GM12878 (cell line): ENCODE data around the gene DNMT3B. TPM values are rescaled to one million over a fixed set of nuclear protein-coding genes. Genes with fewer than 3 reads are reported as not detected.
A peak's percentile ranks its signal among the peaks of the same experiment; 100 is the strongest.

Experiments
- BACH1 ChIP-seq: fragments of 450-650 bp; IDR thresholded peaks from 2 replicates; pipeline ENCODE4 v1.6.1; 2017; ENCODE audit warnings: mild to moderate bottlenecking, borderline replicate concordance
- BMI1 ChIP-seq: fragments of 450-650 bp; IDR thresholded peaks from 2 replicates; pipeline ENCODE4 v1.6.1; 2016; ENCODE audit warnings: mild to moderate bottlenecking, moderate library complexity, borderline replicate concordance
- CBX3 ChIP-seq: fragments of 200-600 bp; sonication (generic); IDR thresholded peaks from 2 replicates; pipeline ENCODE4 v1.6.1; 2016; ENCODE audit warnings: low read depth, borderline replicate concordance
- CHD1 ChIP-seq: IDR thresholded peaks from 2 replicates; pipeline ENCODE4 v1.6.1; 2012; ENCODE audit warnings: low read depth, low read length, improper control_type of control experiment
- CTCF ChIP-seq, 3 experiments: IDR thresholded peaks in 2 of 3; conservative IDR thresholded peaks in 1 of 3; 2 replicates each; pipeline ENCODE4 v1.5.1; 2011; ENCODE audit warnings: low read depth in 3 of 3, low read length in 3 of 3, mild to moderate bottlenecking in 3 of 3, control low read depth in 2 of 3, moderate library complexity in 2 of 3, inconsistent platforms in 1 of 3, mixed read lengths in 1 of 3; ENCODE audit not compliant: control insufficient read depth in 2 of 3, insufficient read depth in 1 of 3; ENCODE audit errors: extremely low read depth in 1 of 3
- ELK1 ChIP-seq: IDR thresholded peaks from 2 replicates; pipeline ENCODE4 v1.6.1; 2012; ENCODE audit warnings: low read depth, low read length, improper control_type of control experiment
- ETV6 ChIP-seq, 2 experiments: fragments of 450-650 bp in 1 of 2; IDR thresholded peaks in 1 of 2; conservative IDR thresholded peaks in 1 of 2; 2 replicates each; pipeline ENCODE4 v1.6.1; 2014; ENCODE audit warnings: antibody characterized with exemption in 1 of 2, borderline replicate concordance in 1 of 2, low read depth in 1 of 2, mild to moderate bottlenecking in 1 of 2, moderate library complexity in 1 of 2
- FOXK2 ChIP-seq: fragments of 450-650 bp; IDR thresholded peaks from 2 replicates; pipeline ENCODE4 v1.6.1; 2017; ENCODE audit warnings: mild to moderate bottlenecking, moderate library complexity
- GATAD2B ChIP-seq: fragments of 450-650 bp; conservative IDR thresholded peaks from 2 replicates; pipeline ENCODE4 v1.6.1; 2017; ENCODE audit warnings: low read depth, mild to moderate bottlenecking, moderate library complexity
- HDGF ChIP-seq: fragments of 450-650 bp; IDR thresholded peaks from 2 replicates; pipeline ENCODE4 v1.6.1; 2016; ENCODE audit warnings: antibody characterized with exemption
- IRF4 ChIP-seq: IDR thresholded peaks from 2 replicates; pipeline ENCODE4 v1.6.1; 2011; ENCODE audit warnings: low read depth, low read length
- JUND ChIP-seq: IDR thresholded peaks from 2 replicates; pipeline ENCODE4 v1.6.1; 2012; ENCODE audit warnings: low read depth, mild to moderate bottlenecking, low read length, improper control_type of control experiment, moderate library complexity
- KAT2A ChIP-seq: conservative IDR thresholded peaks from 2 replicates; pipeline ENCODE4 v1.6.1; 2011; ENCODE audit warnings: low read depth, low read length; ENCODE audit not compliant: control insufficient read depth
- LARP7 ChIP-seq: fragments of 450-650 bp; IDR thresholded peaks from 2 replicates; pipeline ENCODE4 v1.6.1; 2017; ENCODE audit warnings: mild to moderate bottlenecking
- MXI1 ChIP-seq: fragments of 150-350 bp; IDR thresholded peaks from 2 replicates; pipeline ENCODE4 v1.6.1; 2011; ENCODE audit warnings: low read depth, mild to moderate bottlenecking, inconsistent platforms, low read length, improper control_type of control experiment
- MYB ChIP-seq: fragments of 150-350 bp; IDR thresholded peaks from 2 replicates; pipeline ENCODE4 v1.6.1; 2014; ENCODE audit warnings: mild to moderate bottlenecking, low read depth, low read length, borderline replicate concordance
- NR2F1 ChIP-seq: fragments of 450-650 bp; conservative IDR thresholded peaks from 2 replicates; pipeline ENCODE4 v1.6.1; 2017; ENCODE audit warnings: mild to moderate bottlenecking
- RUNX3 ChIP-seq: IDR thresholded peaks from 2 replicates; pipeline ENCODE4 v1.6.1; 2012; ENCODE audit warnings: low read length, inconsistent platforms
- TCF12 ChIP-seq: IDR thresholded peaks from 2 replicates; pipeline ENCODE4 v1.6.1; 2011; ENCODE audit warnings: low read depth, mild to moderate bottlenecking, low read length
- TCF3 ChIP-seq: IDR thresholded peaks from 2 replicates; pipeline ENCODE4 v1.6.1; 2012; ENCODE audit warnings: low read depth, mild to moderate bottlenecking, low read length, borderline replicate concordance; ENCODE audit not compliant: insufficient read depth
- USF1 ChIP-seq: IDR thresholded peaks from 2 replicates; pipeline ENCODE4 v1.6.1; 2011; ENCODE audit warnings: borderline replicate concordance, low read depth, mild to moderate bottlenecking, moderate library complexity, mixed read lengths, low read length; ENCODE audit not compliant: insufficient read depth; ENCODE audit errors: extremely low read length
- ZBTB40 ChIP-seq: fragments of 450-650 bp; IDR thresholded peaks from 2 replicates; pipeline ENCODE4 v1.6.1; 2016; ENCODE audit warnings: mild to moderate bottlenecking, moderate library complexity, borderline replicate concordance
- polyA plus RNA-seq, 11 experiments: library from polyadenylated mRNA; depleted of rRNA in 4 of 11; unstranded in 6 of 11; stranded (reverse) in 5 of 11; fragments of >200 nt; fragmentation: Nextera tagmentation in 4 of 11; fragmentation: Illumina TruSeq in 1 of 11; extraction: Ambion mirVana in 4 of 11; extraction: Trizol in 1 of 11; gene quantifications; 1 replicate in 1 of 11; 2 replicates in 10 of 11; pipeline versions ENCODE4 v1.2.1 to v1.2.3, GENCODE V29; 2011 to 2016; ENCODE audit warnings: inconsistent platforms in 2 of 11, missing spikeins in 2 of 11, low read depth in 1 of 11
- total RNA-seq, 4 experiments: library from RNA; depleted of rRNA in 3 of 4; stranded (reverse); fragments of >200 nt in 3 of 4; fragmentation: Illumina TruSeq in 1 of 4; extraction: Trizol in 1 of 4; gene quantifications; 2 replicates each; pipeline versions ENCODE4 v1.2.1 to v1.2.3, GENCODE V29; 2013 to 2021

The DNMT3B gene
- total and polyA plus RNA-seq, 10 of the 15 experiments (the other 5 are each of a cell fraction or from before 2014, with no cell fraction given): 0.23 to 1.9 (median 1.1) TPM

- TF ChIP-seq MXI1 (no peak), HDGF (no peak), BMI1 (no peak), BACH1 (peak; percentile 96), MYB (no peak), NR2F1 (peak; percentile 82), ETV6 (conservative IDR thresholded peaks at IDR 0.05 in 1 of 2, IDR thresholded peaks at IDR 0.05 in 1 of 2; ENCODE audit: borderline replicate concordance in 1 of 2, low read depth in 1 of 2) (no peak), JUND (no peak), CBX3 (no peak), ZBTB40 (no peak), IRF4 (no peak), TCF3 (0 out of 2 replicates have a peak, but pooled peaks have one; percentile 54), KAT2A (no peak), GATAD2B (peak; percentile 91), FOXK2 (no peak), CHD1 (no peak), TCF12 (peak; percentile 49; the same call in 1 of the 2 replicates), LARP7 (peak; percentile 87), USF1 (peak; percentile 21), CTCF (IDR thresholded peaks at IDR 0.05 in 2 of 3, conservative IDR thresholded peaks at IDR 0.05 in 1 of 3; ENCODE audit: control insufficient read depth in 2 of 3, extremely low read depth in 1 of 3, insufficient read depth in 1 of 3, low read depth in 3 of 3, low read length in 3 of 3) (no peak), RUNX3 (no peak), ELK1 (no peak)
Measured at GRCh38 chr20:32743237-32744112, 18.7 kb upstream of the DNMT3B start, which contains the start of gene COMMD7 (continued).
